ENCODE measurements around the gene TAF3.

Gene TAF3

DNA sequence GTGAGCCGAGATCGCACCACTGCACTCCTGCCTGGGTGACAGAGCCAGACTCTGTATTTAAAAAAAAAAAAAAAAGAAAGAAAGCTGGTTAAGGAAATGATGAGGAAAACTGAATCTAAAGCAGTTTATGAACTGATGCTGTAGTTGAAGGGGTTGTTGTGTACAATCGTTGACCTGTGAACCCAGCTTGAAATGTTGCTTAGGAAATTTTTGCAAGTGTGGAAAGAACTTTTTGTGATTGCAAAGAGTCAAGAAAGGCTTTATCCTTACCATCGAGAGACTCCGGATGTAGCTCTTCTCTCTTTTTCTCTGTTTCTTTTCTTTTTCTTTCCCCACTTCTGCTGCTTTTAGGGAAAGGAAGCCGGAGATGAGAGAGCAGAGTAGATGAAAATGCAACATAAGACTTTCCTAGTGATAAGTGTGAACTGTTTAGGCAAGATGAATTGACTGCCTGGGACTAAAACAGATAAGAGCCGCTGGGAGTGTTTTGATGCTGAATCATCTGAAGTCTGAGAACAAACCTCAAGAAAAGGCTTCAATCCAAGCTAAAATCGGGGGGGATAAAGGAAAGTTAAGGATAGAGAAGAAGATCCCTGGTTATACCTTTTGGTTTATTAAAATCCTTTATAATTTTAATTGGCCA is 69.0 kb downstream of the TAF3 start:
- DNase-seq: no peak

DNA sequence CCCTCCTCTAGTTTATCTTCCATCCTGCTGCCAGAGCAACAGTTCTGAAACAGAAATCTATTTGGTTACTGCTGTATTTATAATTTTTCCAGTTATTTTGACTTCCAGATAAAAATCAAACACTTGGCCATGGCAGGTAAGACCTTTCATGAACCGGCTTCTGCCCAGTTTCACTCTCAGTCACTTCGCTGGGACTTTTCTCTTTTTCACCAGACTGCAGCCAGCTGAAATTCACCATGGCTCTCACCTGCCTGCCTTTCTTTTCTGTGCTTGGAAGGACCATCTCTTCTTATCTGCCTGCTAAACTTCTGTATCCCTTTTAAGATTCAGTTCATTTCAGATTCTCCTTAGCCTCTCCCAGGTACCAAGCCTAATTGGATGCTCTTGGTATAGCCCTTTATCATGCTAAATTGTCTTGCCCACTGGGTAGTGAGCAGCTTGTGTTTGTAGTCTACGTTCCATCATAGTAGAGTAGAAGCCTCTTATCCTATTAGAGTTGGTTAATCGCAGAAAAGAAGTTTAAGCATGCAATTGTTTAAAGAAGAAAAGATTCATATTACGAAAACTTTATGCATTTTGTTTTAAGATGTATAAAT is 71.7 kb downstream of the TAF3 start:
- no peak for DNase-seq

DNA sequence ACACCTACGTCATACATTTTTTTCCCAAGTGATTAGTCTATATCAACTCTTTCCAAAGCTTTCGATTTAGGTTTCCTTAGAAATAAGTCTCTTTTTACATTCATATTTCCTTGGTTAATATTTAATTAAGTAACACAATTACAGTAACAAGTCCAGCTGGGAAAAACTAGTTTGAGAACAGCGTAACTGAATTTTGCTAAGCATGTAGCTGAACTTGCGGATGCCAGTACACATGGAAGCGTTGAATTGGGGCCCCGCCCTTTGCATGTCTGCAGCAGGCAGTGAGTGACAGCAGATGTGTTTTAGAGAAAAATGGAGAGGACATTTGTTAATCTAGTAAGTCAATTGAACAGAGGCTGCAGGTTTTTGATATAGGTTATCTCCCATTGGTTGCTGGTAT is 72.5 kb downstream of the TAF3 start:
- DNase-seq: no peak

DNA sequence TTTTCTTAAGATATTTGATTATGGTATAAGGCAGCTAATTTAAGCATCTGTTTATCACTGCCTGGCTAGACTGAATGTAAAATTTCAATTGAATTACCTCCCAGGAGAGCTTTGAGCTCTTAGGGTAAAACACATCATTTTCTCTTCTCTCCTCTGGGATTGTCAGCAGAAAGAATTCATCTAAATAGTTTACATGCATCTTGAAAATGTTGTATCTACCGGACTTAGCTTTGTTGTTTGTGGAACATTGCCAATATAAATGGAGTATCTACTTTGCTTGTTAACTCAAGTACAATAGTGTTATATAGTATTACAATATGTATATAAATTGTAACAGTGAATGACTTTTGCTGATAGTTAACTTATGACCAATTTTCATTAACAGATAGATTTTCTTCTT is 73.3 kb downstream of the TAF3 start:
- no peak for DNase-seq

GRCh38 chr10:7892146-7892545 is 73.8 kb downstream of the TAF3 start:
- no peak for DNase-seq

DNA sequence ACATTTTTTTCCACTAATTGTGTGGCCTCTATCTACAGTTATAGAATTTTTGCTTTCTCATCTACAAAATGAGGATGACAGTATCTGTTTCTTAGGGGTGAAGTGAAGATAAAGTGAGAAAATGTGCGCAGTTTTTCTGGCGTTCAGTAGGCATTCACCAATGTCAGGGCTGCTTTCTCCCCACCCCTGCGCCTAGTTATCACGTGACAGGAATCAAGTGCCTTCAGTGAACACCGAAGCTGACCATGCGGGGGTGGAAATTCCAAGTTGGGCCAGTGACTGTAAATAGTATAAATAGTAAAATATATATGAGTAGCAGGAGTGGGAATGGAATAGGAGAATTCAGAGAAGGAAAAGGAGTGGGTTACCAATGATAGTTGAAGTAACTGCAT is 77.4 kb downstream of the TAF3 start:
- DNase-seq: no peak

DNA sequence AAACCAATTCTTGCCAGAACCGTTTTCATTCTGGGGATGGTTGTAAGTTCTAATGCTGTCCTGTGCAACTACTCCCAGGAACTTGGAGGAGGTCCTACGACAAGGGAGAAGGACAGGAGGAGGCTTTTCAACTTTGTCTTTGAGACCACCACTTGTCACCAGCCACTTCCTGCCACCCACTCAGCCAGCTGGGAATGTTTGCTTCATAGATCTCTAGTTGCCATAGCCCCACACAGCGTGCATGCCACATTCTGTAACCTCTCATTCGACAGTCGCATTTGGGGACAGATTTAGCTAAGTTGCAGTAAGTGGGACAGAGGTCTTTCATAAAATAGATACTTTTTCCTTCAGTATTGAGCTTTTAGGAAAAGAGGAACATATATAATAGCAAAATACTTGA is 78.0 kb downstream of the TAF3 start:
- DNase-seq: no peak

DNA sequence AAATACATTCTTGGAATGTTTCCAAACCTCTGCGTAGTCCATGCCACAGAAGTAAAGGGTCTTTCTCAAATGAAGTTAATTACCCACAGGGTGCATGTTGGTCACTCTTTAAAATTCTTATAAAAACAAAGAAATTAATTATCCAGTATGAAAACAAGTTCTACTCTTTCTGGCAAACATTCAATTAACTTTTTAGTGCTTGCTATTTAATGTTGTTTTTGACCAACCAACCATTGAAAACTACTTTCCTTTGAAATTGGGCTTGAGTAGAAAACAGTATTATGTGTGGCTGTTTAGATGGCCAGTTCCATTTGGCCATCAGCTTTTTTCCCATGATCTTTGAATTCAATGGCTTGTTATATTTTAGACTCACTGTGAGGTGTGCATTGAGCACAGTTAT is 83.0 kb downstream of the TAF3 start:
- DNase-seq: no peak

GRCh38 chr10:7902413-7902812 is 84.1 kb downstream of the TAF3 start:
- DNase-seq: no peak

DNA sequence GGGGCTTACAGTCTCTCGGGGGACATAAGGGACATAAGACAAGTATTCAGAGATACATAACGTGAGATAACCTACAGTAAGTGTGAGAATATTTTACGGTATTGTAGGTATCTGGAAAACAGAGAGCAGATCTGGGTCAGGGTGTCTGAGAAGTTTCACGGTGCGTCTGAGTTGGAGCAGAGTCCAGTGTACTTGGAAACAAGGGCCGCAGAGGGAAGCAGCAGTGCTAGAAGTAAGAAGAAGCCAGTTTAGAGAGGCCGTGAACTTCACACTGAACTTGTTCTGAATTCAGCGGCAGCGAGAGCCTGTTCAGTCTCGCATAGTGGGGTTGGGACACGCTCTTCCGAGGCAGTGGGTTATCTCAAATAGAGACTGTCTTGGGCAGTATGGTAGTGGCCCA is 85.5 kb downstream of the TAF3 start:
- no peak for DNase-seq

- no peak for DNase-seq
Observed at GRCh38 chr10:7906128-7906527, 87.8 kb downstream of the TAF3 start.

DNA sequence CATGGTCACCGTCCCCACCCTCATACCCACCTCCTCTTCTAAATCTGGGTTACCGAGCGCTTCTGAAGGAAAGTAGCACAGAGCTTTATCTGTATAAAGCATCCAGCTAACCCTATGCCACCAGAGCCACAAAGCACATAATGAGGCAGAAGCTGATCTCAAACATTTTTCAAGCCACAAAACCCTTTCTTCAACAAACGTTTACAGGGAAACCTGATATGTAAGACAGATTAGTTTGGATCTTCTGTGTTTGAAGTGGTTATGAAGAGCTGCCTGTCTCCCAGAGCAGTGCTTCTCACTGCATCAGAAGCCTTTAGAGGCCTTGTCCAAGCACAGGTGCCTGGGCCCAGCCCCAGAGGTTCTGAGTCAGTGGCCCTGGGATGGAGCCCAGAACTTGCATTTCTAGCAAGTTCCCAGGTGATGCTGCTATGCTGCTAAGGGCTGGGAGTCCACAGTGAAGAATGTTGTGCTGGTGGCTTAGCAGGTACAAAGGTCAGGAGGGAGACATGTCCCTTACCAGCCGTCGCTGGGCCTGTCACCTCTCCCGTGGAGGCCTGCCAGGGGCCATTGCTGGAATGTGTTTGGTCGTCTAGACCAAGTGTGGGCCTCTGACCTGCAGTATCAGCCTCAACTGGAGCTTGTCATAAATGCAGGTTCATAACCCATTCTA is 90.4 kb downstream of the TAF3 start:
- no peak for DNase-seq

- no peak for DNase-seq
Observed at GRCh38 chr10:7913126-7913872, 95.0 kb downstream of the TAF3 start.

GRCh38 chr10:7915923-7916536 is 97.7 kb downstream of the TAF3 start:
- no peak for DNase-seq

DNA sequence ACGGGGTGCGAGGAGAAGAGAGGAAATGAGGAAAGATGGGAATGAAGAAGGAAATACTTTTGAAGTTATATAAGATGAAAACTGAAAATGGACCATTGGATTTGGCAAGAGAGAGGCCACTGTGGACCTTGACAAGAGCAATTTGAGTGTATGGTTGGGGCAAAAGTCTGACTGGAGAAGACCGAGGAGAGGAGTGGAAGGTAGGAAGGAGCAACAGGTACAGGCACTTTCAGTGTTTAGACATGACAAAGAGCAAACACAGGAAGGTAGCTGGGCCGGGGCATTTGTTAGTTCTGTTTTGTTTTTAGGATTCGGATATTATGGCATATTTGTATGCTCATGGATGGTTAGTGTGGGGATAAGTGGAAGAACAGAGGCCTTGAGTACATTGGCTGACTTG is 99.4 kb downstream of the TAF3 start:
- DNase-seq: no peak

GRCh38 chr10:7922707-7923106 is 104.4 kb downstream of the TAF3 start:
- DNase-seq: no peak

DNA sequence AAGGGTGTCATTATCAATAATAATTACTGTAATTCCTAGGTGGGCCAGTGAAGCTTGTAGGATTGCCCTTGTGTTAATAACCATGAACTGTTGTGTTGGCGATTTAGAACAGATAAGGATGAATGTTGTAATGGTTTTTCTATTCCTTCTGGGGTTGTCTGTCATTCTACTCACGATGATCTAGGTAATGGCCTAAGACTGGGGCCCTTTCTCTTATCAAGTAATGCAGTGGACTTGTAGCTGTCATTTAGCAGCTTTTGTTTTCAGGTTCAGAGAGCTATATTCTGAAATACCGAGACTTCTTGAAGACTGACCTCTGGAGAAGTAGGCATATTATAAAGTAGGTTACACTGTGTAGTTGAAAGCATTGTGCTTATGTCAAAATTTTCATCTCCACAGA is 110.2 kb downstream of the TAF3 start:
- DNase-seq: no peak

DNA sequence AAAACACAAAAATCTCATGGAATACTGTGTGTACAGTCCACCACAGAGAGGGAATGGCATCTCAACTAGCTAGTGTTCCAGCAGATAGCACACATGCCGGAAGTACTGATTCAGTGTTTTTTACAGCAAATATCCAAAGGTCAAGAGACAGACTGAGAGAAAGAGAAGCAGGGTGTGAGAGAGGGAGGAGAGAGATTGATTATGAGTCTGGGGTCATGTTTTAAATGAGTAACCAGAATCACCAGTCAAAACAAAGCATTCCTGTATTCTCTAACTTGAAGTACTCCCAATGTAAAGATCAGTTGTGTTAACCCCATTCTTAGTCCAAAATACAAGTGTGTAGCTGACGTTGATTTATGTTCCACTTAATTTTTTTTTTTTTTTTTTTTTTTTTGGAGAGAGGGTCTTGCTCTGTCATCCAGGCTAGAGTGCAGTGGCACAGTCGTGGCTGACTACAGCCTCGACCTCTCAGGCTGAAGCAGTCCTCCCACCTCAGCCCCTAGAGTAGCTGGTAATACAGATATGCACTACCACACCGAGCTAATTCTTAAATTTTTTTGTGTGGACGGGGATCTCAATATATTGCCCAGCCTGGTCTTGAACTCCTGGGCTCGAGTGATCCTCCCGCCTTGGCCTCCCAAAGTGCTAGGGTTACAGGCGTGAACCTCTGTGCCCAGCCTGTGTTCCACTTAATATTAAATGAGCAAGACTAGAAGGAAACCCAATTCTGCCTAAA is 114.2 kb downstream of the TAF3 start:
- DNase-seq: no peak

DNA sequence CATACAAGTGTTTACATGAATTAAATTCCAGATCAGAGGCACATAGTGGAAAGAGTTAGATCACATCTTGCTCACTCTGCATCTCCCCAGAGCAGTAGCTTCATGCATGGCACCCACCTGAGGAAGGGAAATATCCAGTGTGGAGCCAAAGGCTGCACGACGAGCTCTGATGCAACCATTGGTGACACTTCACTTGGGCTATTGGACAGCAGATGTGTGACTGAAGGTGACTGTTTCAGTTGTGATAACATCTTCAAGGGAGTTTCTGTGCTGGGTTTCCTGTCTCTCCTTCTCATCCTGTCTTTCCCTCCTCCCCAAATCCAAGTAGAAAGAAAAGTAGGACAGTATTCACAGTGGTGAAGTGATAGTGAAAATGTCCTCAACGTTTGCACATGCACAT is 115.0 kb downstream of the TAF3 start:
- DNase-seq: no peak

GRCh38 chr10:7933757-7934156 is 115.5 kb downstream of the TAF3 start:
- no peak for DNase-seq

DNA sequence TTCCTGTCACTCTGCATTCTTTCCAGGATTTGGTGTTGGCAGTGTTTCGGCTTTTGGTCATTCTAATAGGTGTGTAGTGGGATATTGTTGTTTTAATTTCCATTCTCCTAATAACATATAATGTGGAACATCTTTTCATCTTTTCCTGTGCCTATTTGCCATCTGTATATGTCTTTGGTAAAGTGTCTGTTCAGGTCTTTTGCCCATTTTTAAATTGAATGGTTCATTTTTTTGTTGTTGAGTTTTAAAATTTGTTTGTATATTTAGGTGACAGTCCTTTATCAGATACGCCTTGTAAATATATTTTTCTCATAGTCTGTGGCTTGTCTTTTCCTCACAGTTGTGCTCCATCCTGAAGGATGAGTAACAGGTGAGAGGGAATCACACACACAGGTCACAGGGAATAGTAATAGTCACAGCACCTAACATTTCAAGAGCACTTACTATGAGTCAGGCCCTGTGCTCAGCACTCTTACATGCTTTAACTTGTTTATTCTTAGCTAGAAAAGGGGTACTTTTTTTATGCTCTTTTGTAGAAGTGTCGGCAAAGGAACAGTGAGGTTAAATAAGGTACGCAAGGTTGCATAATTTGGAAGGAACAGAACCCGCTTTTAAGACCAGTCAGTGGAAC is 119.1 kb downstream of the TAF3 start:
- no peak for DNase-seq

DNA sequence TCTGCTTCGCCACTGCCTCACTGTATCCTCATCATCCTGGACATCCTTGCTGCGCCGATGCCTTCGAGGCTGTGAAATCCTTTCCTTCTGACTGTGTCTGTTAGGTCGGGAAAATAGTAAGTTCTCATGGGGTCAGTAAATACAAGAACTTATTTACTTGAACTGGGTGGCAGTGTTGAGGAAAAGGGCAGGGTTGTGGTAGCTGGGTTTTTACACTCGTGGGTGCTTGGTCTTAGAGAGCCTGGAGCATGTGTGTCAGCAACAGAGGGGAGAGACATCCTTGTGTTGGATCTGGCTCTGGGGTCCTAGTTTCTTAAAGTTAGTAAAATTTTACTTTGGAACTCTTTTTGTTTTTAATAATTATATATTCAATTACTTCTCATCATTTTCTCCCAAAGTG is 123.3 kb downstream of the TAF3 start:
- DNase-seq: no peak
